ENCODE results near the gene CLEC18B. TPM values are rescaled to one million over a fixed set of nuclear protein-coding genes. Genes with fewer than 3 reads are reported as not detected.
"Not testable (repeated sequence)": the region's sequence is repeated elsewhere in the genome, so short reads cannot be mapped to it uniquely, and the experiment has no call there.

CLEC18B gene
- total RNA-seq, 1 donor from 2014 or later, result 2.1 TPM

DNA sequence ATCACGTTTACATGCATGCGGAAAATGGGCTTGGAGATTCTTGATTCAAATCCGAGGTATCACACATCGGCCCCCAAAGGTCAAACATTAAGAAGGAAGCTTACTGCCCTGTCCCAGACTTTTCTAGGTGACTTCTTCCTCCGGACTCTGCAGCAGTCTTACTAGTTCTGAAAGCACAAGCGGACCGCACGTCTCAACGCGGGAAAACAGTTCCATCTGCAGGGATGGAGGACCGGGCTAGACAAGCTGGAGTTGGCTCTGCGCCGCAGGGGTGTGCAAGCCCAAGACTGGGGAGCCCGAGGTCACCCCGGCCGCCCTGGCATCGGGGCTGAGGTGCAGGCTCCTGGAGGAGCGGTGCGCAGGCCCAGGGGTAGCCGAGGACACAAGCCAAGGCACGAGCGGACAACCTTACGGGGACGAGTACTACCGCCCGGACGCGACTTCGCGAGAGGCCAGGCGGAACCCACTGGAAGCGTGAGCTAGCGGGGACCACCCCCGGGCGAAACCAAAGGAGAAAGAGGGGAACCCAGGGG lies 53.7 kb downstream of the CLEC18B start:
- not testable (repeated sequence) for DNase-seq (ENCODE audit: low read depth, low spot score); H3K27me3 Mint-ChIP-seq (ENCODE audit: low read depth)
- H3K4me1 Mint-ChIP-seq, result peaks cover 12% of the 10 kb centered on the region

DNA sequence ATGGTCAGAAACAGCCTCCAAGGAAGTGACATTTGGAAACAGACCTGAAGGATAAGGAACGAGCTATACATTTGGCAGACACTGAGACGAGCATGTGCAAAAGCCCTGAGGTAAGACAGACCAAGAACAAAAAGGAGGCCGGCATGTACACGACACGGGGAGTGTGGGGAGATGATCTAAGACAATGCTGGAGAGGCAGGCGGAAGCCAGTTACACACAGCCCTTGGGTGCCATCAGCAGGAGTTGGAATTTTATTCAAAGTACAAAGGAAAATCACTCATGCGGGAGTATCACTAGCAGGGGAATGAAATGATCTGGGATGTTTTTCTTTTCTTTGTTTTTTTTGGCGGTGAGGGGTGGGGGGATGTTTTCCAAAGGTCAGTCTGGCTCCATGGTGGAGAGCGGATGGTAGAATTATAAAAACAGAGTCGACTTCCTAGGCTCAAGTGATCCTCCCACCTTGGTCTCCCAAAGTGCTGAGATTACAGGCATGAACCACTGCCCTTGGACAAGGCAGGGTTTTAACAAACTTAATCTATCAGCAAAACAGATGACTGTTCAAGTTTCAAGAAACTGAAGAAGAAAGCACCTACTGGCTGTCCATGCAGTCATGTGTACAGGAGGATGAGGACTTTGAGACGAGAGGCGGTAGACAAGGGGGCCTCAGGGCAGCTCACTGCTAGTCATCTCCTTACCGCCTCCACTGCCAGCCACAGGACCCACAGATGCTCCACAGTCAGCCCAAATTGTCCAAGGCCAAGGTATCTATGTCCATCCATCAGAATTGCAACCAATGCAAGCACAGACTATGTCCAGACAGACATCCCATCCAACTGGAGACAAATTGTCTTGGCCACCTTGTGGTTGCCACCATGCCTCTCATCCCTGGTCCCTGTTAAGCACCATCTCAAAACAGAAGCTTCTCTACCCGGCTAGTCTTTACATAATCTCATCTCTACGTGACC lies 59.4 kb downstream of the CLEC18B start:
- H3K27me3 Mint-ChIP-seq (ENCODE audit: low read depth); H3K36me3 Mint-ChIP-seq (ENCODE audit: low read depth); DNase-seq (ENCODE audit: low read depth, low spot score); H3K9me3 Mint-ChIP-seq; H3K27ac Mint-ChIP-seq (ENCODE audit: unreplicated experiment); H3K4me1 Mint-ChIP-seq: not testable (repeated sequence)
- peak overlapping the region; percentile 31 for H3K4me3 Mint-ChIP-seq

More for the DNA sequence above, 53.7 kb downstream of the CLEC18B start:
- peak overlapping the region; percentile 78 for H3K27ac Mint-ChIP-seq (ENCODE audit: unreplicated experiment)
- not testable (repeated sequence) for H3K36me3 Mint-ChIP-seq (ENCODE audit: low read depth); H3K9me3 Mint-ChIP-seq
- H3K4me3 Mint-ChIP-seq, result peak overlapping the region; percentile 92

Other genes with a start within 250 kb of the CLEC18B start
- 114 and 119 TPM in 2 replicates for gene PSMD7, start 124.7 kb downstream of the CLEC18B start, total RNA-seq
- 2.5 and 3.1 TPM in 2 replicates for gene NPIPB15, start 45.2 kb downstream of the CLEC18B start, total RNA-seq
- gene GLG1, start 185.6 kb upstream of the CLEC18B start, total RNA-seq, result 114 and 117 TPM in 2 replicates
- gene RFWD3, start 245.4 kb upstream of the CLEC18B start, total RNA-seq, result 72.8 and 76.8 TPM in 2 replicates

Data from neural crest cell (in vitro differentiated cells).